HG03060 (cell line): Measurements from ENCODE around the gene ABHD17A.

Experiments used
- ATAC-seq: cut with Tn5 transposase; IDR thresholded peaks from one replicate; pipeline ENCODE4 v1.9.1; 2021; ENCODE audit warnings: low read depth, moderate number of reproducible peaks; ENCODE audit not compliant: unreplicated experiment

Gene ABHD17A

DNA sequence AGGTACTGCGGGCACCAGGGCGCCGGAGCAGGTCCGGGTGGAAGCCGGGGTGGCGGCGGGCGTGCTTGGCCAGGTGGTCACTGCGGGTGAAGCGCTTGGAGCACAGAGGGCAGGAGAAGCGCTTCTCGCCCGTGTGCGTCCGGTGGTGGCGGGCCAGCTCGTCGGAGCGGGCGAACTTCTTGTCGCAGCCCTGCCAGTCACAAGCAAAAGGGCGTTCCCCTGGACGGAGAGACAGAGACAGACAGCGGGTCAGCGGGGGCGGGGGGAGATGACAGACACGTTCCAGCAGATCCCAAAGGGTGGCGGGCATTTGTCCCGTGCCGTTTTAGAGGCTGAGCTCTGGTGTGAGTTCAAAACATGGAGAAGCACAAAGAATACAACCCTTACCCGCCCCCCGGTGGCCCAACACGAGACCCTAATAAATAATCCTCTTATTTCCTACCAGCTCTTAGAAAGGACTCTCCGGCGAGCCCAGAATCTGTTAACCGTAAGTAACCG, 30.7 kb downstream of the ABHD17A start:
- ATAC-seq, result no peak

- no peak for ATAC-seq
Measured at GRCh38 chr19:1854039-1854541, 31.2 kb downstream of the ABHD17A start.

DNA sequence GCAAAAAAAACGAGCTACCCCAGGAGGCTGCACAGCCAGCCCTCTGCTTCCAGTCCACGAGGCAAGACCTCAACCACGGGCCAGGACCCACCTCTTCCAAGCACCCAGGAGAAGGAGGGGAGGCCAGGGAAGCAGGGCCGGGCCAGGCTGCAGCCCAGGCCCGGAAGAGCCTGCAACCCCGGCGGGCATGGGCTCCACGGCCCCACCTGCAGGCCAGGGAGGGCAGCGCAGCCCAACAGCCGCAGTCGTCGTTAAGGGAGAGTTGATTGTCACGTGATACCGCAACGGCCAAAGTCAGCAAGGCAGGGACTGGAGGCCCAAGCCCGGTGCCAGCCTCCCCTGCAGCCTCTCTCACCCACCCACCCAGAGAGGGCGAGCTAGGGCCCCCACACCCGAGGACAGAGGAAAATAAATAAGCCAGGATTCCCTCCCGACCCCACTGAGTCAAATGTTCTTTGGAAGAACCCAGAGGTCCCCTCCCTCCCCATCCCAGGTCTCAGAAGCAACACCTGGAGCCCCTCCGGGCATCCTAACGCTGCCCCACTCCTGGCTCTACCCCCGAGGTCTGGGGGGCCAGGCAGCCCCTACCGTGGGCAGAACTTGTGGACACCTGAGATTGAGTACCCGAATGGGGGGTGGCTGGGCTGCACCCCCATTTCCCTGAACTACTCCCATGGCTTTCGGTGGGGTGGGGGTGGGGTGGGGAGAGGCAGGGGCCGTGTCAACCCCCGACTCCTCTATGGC, 31.8 kb downstream of the ABHD17A start:
- no peak for ATAC-seq

DNA sequence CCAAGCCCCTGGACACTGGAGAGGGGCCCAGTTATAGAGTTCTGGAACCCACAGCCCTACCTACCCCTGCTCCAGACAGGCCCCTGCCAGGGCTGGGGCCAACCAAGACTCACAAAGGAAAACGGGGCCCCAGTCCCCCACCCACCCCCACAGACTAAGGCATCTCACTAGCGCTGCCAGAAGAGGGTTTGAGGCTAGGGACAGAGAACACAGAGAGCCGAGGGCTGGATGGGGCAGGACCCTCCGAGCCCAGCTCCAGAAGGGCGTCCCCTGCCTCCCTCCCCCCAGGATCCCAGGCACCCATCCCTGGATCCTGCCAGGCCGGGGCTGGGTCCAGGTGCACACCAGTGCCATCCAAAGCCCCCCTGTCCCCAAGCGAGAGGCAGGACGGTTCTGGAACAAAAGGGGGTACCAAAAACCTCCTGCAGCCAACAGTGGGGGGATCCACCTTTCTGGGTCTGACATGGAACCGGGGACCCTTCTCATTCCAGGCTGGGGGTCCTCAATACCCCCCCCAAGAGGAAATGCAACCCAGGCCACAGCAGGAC, 32.6 kb downstream of the ABHD17A start:
- ATAC-seq, result no peak

- ATAC-seq, result no peak
Measured at GRCh38 chr19:1851654-1852580, 33.4 kb downstream of the ABHD17A start.

GRCh38 chr19:1850809-1851653, 34.3 kb downstream of the ABHD17A start:
- no peak for ATAC-seq

GRCh38 chr19:1849886-1850398, 35.4 kb downstream of the ABHD17A start:
- ATAC-seq, result no peak

DNA sequence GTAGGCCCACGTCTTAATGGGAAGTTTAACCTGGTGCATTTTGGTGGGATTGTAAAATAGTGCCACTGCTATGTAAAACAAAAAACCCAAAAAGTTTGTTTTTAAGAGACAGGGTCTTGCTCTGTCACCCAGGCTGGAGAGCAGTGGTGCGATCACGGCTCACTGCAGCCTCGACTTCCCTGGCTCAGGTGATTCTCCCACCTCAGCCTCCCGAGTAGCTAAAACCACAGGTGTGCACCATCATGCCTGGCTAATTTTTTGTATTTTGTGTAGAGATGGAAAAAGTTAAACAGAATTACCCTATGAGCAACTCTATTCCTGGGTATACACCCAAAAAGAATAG, 36.2 kb downstream of the ABHD17A start:
- ATAC-seq, result no peak

GRCh38 chr19:1848399-1849131, 36.7 kb downstream of the ABHD17A start, which contains the start of gene REXO1:
TSS of gene REXO1 (minus strand) at chr19:1848483. CDS start at chr19:1848358, 125 bp downstream.
- ATAC-seq, result peak; percentile 74

GRCh38 chr19:1847684-1848398, 37.5 kb downstream of the ABHD17A start:
- ATAC-seq, result peak; percentile 5

DNA sequence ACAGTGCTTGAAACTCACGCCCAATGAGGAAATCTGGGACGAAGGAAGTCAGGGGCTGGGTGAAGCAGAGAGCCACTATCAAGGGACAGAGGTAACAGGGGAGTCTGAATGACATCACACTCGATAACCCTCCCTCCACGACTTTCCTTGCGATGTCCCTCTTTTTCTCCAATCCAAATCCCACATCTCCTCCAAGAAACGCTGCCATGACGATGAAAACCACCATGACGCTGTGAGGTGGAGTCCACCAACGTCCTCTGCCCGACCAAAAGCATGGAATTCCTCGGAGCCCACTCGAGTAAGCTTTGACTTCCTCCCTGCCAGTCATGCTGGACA, 38.0 kb downstream of the ABHD17A start:
- no peak for ATAC-seq

- no peak for ATAC-seq
Measured at GRCh38 chr19:1846517-1847204, 38.6 kb downstream of the ABHD17A start.

GRCh38 chr19:1845642-1846041, 39.7 kb downstream of the ABHD17A start:
- ATAC-seq, result no peak

DNA sequence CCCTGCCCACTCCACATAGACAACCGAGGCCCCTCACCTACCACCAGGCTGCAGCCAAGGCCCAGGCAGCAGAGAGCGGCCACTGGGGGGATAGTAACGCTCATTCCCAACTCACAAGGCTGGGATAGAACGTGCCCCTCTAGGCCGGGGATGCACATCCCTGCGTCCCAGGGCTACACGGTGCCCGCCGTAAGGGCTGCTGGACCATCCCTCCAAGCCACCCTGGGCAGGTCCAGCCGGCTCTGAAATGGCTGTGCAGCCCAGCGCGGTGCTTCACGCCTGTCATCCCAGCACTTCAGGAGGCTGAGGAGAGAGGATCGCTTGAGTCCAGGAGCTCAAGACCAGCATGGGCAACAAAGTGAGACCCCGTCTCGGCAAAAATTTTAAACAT, 40.2 kb downstream of the ABHD17A start:
- ATAC-seq, result no peak

DNA sequence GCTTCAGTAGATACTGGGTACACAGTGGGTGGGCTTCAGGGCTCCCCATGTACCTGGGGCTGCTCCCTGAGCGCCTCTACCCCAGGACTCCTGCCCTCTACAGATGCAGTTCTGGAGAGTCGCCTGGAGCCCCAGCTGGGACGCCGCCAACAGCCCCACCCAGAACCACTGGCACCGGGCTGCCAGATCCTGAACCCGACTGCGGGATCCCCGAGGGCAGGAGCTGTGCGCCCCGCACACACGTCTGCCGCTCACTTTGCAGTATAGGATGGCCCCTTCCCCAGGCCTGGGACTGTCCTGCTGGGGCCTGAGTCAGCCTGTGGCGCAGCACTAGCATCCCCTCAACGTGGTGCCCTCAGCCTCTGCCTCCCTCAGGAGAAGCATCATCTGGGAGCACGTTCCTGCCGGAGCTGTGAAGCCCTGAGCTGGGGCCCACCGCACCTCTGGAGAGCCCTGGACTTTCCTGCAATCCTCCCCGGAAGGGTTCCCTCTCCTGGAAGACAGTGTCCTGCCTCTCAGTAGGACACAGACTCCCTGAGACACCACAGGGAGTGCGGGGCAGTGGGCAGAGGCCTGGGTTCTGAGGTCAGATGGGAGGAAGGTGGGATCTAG, 40.7 kb downstream of the ABHD17A start:
- no peak for ATAC-seq

- ATAC-seq, result no peak
Measured at GRCh38 chr19:1843646-1844394, 41.5 kb downstream of the ABHD17A start.

- no peak for ATAC-seq
Measured at GRCh38 chr19:1843116-1843515, 42.2 kb downstream of the ABHD17A start.
